ENCODE results near the gene TANGO2. TPM values are rescaled to one million over a fixed set of nuclear protein-coding genes. Genes with fewer than 3 reads are reported as not detected.

Gene TANGO2
- total and polyA plus RNA-seq, 9 of the 15 experiments (the other 6 are each of a cell fraction or from before 2014, with no cell fraction given) = 15.5 to 94.9 (median 70.1) TPM

DNA sequence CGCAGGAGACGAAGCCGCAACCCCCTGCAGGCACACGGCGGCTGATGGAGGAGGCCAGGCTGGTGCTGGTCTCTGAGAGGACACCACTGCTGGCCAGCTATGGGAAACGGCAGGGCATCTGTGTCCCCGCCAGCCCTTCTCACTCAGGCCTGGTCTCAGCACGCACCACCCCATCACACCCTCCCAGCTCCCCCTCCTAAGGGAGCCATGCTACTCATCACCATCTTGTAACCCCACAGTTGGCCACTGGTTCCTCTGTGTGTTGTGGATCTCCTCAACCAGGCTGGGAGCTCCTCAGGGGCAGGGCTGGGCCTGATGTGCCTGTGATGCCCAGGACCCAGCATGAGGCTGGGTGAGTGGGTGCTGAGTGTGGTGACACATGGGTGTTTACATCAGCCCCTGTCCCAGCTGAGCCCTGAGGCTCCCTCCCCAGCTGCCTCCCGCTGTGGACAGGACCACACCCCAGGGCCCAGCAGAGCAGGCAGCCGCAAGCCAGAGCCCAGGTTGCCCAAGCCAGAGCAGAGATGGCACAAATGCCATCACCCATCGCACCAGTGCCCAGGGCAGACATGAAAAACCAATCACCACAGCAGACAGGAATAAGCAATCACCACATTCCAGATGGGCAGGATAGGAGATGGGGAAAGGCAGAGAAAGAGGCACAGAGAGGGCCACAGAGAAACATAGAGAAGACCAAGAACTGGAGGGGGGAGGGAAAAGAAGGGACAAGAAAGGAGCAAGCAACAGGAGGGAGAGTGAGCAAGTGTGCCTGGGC, 12.5 kb upstream of the TANGO2 start (continued):
- TF ChIP-seq CEBPG (CRISPR knock-in tag; IDR thresholded peaks at IDR 0.05) (no peak), CEBPG (tag; conservative IDR thresholded peaks at IDR 0.05 in 1 of 2, IDR thresholded peaks at IDR 0.05 in 1 of 2) (no peak), TSC22D4 (tag; IDR thresholded peaks at IDR 0.05) (no peak), RBM15 (IDR thresholded peaks at IDR 0.05; ENCODE audit: insufficient read depth, low read length) (no peak), ELF2 (CRISPR knock-in tag; IDR thresholded peaks at IDR 0.05) (no peak), HDAC1 (IDR thresholded peaks at IDR 0.05) (0 out of 4 replicates have a peak, but pooled peaks of 1 of the 2 experiments have one; percentile 16), RHOXF2B (CRISPR knock-in tag; conservative IDR thresholded peaks at IDR 0.05) (no peak), MYC (IDR thresholded peaks at IDR 0.05; ENCODE audit: low read depth, low read length) (peak; percentile 52; the same call in 1 of the 2 replicates), MYC (CRISPR knock-in tag; IDR thresholded peaks at IDR 0.05; ENCODE audit: borderline replicate concordance, low read depth) (no peak)
- TF ChIP-seq, protein P1, sequence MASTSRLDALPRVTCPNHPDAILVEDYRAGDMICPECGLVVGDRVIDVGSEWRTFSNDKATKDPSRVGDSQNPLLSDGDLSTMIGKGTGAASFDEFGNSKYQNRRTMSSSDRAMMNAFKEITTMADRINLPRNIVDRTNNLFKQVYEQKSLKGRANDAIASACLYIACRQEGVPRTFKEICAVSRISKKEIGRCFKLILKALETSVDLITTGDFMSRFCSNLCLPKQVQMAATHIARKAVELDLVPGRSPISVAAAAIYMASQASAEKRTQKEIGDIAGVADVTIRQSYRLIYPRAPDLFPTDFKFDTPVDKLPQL (IDR thresholded peaks at IDR 0.05; ENCODE audit: extremely low read depth, insufficient read length) = no peak
- TF ChIP-seq, protein P2, sequence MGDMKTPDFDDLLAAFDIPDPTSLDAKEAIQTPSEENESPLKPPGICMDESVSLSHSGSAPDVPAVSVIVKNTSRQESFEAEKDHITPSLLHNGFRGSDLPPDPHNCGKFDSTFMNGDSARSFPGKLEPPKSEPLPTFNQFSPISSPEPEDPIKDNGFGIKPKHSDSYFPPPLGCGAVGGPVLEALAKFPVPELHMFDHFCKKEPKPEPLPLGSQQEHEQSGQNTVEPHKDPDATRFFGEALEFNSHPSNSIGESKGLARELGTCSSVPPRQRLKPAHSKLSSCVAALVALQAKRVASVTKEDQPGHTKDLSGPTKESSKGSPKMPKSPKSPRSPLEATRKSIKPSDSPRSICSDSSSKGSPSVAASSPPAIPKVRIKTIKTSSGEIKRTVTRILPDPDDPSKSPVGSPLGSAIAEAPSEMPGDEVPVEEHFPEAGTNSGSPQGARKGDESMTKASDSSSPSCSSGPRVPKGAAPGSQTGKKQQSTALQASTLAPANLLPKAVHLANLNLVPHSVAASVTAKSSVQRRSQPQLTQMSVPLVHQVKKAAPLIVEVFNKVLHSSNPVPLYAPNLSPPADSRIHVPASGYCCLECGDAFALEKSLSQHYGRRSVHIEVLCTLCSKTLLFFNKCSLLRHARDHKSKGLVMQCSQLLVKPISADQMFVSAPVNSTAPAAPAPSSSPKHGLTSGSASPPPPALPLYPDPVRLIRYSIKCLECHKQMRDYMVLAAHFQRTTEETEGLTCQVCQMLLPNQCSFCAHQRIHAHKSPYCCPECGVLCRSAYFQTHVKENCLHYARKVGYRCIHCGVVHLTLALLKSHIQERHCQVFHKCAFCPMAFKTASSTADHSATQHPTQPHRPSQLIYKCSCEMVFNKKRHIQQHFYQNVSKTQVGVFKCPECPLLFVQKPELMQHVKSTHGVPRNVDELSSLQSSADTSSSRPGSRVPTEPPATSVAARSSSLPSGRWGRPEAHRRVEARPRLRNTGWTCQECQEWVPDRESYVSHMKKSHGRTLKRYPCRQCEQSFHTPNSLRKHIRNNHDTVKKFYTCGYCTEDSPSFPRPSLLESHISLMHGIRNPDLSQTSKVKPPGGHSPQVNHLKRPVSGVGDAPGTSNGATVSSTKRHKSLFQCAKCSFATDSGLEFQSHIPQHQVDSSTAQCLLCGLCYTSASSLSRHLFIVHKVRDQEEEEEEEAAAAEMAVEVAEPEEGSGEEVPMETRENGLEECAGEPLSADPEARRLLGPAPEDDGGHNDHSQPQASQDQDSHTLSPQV (IDR thresholded peaks at IDR 0.05) = no peak
- TF ChIP-seq, protein P3, sequence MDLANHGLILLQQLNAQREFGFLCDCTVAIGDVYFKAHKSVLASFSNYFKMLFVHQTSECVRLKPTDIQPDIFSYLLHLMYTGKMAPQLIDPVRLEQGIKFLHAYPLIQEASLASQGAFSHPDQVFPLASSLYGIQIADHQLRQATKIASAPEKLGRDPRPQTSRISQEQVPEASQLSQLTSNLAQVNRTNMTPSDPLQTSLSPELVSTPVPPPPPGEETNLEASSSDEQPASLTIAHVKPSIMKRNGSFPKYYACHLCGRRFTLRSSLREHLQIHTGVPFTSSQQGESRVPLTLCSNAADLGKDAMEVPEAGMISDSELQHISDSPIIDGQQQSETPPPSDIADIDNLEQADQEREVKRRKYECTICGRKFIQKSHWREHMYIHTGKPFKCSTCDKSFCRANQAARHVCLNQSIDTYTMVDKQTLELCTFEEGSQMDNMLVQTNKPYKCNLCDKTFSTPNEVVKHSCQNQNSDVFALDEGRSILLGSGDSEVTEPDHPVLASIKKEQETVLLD (IDR thresholded peaks at IDR 0.05) = no peak
- TF ChIP-seq, protein P4, sequence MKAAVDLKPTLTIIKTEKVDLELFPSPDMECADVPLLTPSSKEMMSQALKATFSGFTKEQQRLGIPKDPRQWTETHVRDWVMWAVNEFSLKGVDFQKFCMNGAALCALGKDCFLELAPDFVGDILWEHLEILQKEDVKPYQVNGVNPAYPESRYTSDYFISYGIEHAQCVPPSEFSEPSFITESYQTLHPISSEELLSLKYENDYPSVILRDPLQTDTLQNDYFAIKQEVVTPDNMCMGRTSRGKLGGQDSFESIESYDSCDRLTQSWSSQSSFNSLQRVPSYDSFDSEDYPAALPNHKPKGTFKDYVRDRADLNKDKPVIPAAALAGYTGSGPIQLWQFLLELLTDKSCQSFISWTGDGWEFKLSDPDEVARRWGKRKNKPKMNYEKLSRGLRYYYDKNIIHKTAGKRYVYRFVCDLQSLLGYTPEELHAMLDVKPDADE (conservative IDR thresholded peaks at IDR 0.05; ENCODE audit: control insufficient read depth, low read depth, low read length) = no peak
- TF ChIP-seq, protein P5, sequence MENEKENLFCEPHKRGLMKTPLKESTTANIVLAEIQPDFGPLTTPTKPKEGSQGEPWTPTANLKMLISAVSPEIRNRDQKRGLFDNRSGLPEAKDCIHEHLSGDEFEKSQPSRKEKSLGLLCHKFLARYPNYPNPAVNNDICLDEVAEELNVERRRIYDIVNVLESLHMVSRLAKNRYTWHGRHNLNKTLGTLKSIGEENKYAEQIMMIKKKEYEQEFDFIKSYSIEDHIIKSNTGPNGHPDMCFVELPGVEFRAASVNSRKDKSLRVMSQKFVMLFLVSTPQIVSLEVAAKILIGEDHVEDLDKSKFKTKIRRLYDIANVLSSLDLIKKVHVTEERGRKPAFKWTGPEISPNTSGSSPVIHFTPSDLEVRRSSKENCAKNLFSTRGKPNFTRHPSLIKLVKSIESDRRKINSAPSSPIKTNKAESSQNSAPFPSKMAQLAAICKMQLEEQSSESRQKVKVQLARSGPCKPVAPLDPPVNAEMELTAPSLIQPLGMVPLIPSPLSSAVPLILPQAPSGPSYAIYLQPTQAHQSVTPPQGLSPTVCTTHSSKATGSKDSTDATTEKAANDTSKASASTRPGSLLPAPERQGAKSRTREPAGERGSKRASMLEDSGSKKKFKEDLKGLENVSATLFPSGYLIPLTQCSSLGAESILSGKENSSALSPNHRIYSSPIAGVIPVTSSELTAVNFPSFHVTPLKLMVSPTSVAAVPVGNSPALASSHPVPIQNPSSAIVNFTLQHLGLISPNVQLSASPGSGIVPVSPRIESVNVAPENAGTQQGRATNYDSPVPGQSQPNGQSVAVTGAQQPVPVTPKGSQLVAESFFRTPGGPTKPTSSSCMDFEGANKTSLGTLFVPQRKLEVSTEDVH (IDR thresholded peaks at IDR 0.05; ENCODE audit: low read depth, partially characterized antibody) = no peak

Measured in K562 (cell line).